Left renal cortex interstitium (tissue), 4 donors: ENCODE results near the gene GTF3C6. TPM values are rescaled to one million over a fixed set of nuclear protein-coding genes. Genes with fewer than 3 reads are reported as not detected.
"Not testable (repeated sequence)": the region's sequence is repeated elsewhere in the genome, so short reads cannot be mapped to it uniquely, and the experiment has no call there.

Experiments
- DNase-seq, 4 donors: peaks; one replicate each; pipeline ENCODE4 v3.0.0-alpha.2; 2013; ENCODE audit warnings: low read depth in 4 of 4, low spot score in 2 of 4, missing footprints in 1 of 4
- polyA plus RNA-seq, 4 donors: library from polyadenylated mRNA; unstranded; fragments of 120-200 nt; gene quantifications; one replicate each; pipeline ENCODE4 v1.2.1, GENCODE V29; 2013; ENCODE audit not compliant: insufficient read length in 4 of 4

Gene GTF3C6
- 100 to 1,000 TPM in 2 of 4 donors, 10 to 100 TPM in 2; 77.2 to 107 (median 97.3) TPM for polyA plus RNA-seq

DNA sequence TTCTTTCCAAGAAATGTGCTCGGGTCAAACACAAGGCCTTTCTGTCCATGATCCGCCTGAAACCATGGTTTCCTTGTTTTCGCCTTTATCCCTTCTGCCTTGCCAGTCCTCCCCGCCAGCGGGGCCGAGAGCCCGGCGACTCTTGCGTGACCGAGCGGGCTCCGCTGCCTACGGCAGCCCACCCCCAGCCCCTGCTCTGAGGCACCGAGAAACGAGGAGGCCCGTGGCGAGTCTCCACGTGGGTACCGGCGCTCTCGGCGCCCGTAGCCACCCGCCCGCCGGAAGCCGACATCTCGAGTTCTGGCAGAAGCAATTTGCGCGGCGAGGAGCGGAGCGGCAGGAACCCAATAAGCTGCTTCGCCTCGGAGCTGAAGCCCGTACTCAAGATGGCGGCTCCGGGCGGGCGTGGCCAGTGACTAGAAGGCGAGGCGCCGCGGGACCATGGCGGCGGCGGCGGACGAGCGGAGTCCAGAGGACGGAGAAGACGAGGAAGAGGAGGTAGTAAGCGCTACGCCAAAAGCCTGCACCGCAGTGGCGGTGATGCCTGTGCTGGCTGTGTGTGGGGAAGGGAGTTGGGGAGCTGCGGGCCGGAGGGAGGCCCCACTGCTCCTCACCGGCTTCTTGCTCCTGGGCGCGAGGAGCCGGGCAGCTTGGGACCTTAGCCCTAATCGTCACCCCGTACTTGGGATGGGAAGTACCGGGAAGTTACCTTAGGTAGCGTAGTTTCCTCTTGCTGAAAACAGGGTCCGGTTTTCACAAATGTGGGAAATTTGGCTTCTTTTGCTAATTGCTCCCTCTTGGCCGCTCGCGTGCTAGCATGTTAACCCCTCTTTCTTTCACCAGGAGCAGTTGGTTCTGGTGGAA lies at the start of gene GTF3C6:
Gene GTF3C6, plus strand, starts transcription at position 378 of the 864 bp plus-strand sequence. Its CDS starts 64 bp downstream, at position 442.
- DNase-seq: peak; percentile 79 to 86 (median 83)

- no peak for DNase-seq
These were observed 27.7 kb upstream of the GTF3C6 start for GRCh38 chr6:110930781-110931180.

DNA sequence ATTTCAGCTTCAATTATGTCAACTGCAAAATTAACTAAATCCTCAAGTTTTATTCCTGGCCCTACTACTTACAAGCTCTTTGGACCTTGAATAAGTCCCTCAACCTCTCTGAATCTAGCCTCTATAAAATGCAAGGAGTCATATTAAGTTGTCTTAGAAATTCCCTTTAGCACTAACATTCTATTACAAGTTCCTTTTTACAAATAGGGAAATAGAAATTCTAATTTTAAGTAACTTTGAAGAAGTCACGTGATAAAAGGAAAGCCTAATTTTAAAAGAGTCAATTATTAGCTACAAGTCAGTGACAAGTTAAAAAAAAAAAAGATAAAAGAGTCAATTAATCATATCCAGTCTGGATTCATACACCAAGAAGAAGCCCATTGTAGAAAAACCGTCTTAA lies 24.6 kb upstream of the GTF3C6 start:
- DNase-seq: no peak

GRCh38 chr6:110934381-110934898 lies 24.1 kb upstream of the GTF3C6 start:
- no peak for DNase-seq

DNA sequence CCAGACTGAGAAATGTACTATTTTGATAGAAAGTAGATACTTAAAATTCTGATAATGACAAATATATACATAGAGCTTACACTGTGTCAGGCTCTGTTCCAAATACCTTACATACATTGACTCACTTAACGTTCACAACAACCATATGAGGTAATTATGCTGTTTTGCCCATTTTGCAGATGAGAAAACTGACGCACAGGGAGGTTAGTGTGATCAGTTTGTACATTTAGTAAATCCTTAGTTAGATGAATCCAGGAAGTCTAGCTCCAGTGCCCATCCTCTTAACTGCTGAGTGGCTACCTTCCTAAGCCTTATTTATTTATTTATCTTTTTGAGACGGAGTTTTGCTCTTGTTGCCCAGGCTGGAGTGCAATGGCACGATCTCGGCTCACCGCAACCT lies 23.3 kb upstream of the GTF3C6 start:
- no peak for DNase-seq

DNA sequence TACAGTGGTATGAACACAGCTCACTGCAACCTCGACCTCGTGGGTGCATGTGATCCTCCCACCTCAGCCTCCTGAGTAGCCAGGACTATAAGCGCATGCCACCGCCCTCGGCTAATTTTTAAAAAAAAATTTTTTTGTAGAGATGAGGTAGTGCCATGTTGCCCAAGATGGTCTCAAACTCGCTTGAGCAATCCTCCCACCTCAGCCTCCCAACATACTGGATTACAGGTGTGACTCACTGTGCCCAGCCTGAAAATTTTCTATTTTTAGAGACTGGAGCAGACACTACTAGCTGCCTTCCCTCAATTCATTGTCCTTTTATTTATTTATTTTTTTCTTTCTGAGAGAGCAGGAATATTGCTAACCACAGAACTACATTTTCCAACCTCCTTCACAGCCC lies 20.3 kb upstream of the GTF3C6 start:
- DNase-seq: no peak

- no peak for DNase-seq
These were observed 18.9 kb upstream of the GTF3C6 start for GRCh38 chr6:110939429-110940200.

DNA sequence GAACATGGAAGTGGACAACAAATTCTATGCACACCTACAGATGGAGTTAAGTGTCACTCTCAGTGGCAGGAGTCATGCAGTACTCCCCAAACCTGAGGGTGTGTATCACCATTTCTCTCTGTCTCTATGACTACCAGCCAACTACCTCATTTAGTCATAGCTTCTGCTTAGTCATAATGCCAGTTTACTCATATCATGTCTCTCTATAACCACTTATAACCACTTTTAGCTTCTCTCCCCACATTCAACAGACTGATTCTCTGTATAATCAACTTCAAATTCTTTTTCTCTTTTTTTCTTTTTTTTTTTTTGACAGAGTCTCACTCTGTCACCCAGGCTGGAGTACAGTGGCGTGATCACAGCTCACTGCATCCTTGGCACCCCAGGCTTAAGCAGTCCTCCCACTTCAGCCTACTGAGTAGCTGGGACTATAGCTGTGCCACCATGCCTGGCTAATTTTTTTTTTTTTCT lies 13.8 kb upstream of the GTF3C6 start:
- no peak for DNase-seq

DNA sequence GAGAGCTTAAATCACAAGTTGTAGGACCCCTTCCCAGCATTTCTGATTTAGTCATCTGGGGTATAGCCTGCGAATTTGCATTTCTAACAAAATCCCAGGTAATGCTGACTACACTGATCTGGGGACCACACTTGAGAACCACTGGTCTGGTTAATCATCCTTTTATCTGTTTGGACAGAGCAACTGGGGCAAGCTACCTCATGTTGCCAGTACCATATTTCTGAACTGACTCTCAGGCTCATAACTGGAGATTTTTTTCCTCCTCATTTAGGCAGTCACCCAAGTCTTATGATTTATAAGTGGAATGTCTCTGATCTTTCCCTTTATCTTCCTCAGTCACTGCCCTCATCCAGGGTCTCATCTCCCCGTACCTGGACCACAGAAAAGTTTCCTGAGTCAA lies 12.0 kb upstream of the GTF3C6 start:
- DNase-seq: no peak

GRCh38 chr6:110949679-110950285 lies 8.7 kb upstream of the GTF3C6 start:
- DNase-seq: peak in 1 of 4 donors; percentile 23

- no peak for DNase-seq
These were observed 8.1 kb upstream of the GTF3C6 start for GRCh38 chr6:110950440-110950839.

DNA sequence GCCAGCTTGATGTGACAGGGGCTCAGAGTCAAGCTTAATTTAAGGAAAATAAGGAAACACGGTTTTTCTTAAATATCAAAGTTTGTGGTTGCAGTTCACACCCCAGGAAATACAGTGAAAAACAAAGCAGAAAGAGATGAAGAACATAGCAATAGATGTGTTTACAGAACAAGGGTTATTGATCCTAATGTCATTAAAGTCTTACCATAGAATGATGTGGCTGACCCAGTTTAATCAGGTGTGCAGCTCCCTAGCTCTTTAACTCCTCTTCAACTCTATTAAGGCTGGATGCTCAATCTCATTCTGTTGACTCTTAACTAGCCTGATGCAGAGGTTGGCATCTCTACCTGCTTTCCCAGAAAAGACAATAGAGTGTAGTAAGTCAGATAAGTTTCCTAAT lies 7.5 kb upstream of the GTF3C6 start:
- no peak for DNase-seq

DNA sequence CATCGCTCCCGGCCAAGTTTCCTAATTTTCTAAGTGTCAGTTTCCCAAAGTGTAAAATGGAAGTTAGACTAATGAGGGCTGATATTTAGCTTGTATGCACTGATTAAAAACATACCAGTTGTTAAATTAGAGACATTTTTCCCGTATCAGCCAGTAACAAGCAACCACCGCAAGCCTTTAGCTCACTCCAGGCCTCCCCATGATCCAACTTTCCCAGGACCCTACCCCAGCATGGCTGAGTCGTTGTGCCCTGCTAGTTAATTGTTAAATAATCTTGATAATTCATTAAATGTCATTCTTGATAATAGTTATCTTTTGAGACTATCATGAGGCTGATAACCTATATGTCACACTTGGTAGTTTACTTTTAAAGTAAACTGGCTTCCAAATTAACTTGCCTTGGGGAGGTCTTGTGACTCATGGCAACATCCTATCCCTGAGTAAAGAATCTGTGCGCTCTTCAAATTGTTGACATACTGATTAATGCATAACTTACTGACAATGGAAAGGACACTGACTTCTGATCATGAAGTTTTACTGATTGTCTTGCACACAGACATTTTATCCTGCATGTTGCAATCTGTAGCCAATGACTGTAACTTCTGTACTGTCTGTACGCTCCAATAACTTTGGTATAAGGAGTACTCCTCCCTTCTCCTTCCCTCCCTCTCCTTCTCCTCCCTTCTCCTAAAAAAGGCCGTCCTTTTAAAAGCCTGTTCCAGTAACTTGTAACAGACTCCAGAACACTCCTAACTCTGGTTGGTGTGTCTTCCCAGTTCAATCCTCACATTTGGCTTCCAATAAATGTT lies 6.3 kb upstream of the GTF3C6 start:
- DNase-seq: no peak

GRCh38 chr6:110953633-110954303 lies 4.7 kb upstream of the GTF3C6 start:
- DNase-seq: no peak

GRCh38 chr6:110960014-110960390 lies 1.5 kb downstream of the GTF3C6 start:
- no peak for DNase-seq

GRCh38 chr6:110962636-110963035 lies 4.1 kb downstream of the GTF3C6 start:
- DNase-seq: not testable (repeated sequence)

- no peak for DNase-seq
These were observed 7.2 kb downstream of the GTF3C6 start for GRCh38 chr6:110965629-110966229.

- DNase-seq: not testable (repeated sequence)
These were observed 10.2 kb downstream of the GTF3C6 start for GRCh38 chr6:110968661-110969060.

- no peak for DNase-seq
These were observed 13.0 kb downstream of the GTF3C6 start for GRCh38 chr6:110971468-110971867.
